Activated CD4-positive, alpha-beta T cell treated with anti-CD3 and anti-CD28 coated beads, Interleukin-2, amount 10 ng/mL, durations not matched to agents 7 days and 5 days (primary cell): Measurements from ENCODE around the gene REV3L. TPM values are rescaled to one million over a fixed set of nuclear protein-coding genes. Genes with fewer than 3 reads are reported as not detected.

Experiments used
- CTCF ChIA-PET: fragments of 350-600 bp; sonication (Branson Sonifier 250); formaldehyde crosslinking; loops from one replicate; lab custom pipeline; 2021; ENCODE audit warnings: antibody characterized with exemption; lab: Charles Lee
- POLR2A ChIA-PET: fragments of 350-600 bp; sonication (Branson Sonifier 250); formaldehyde crosslinking; loops from one replicate; lab custom pipeline; 2021; ENCODE audit warnings: antibody characterized with exemption; lab: Charles Lee
- DNase-seq: peaks from one replicate; pipeline ENCODE4 v3.0.0-alpha.2; 2020
- H3K27ac Mint-ChIP-seq: one replicate; pipeline ENCODE4 v1.8.0; 2021; ENCODE audit warnings: mild to moderate bottlenecking, moderate library complexity, mixed read lengths
- H3K27me3 Mint-ChIP-seq: one replicate; pipeline ENCODE4 v1.8.0; 2021; ENCODE audit warnings: mixed read lengths
- H3K36me3 Mint-ChIP-seq: one replicate; pipeline ENCODE4 v1.8.0; 2021; ENCODE audit warnings: low read depth, mixed read lengths
- H3K4me1 Mint-ChIP-seq: one replicate; pipeline ENCODE4 v1.8.0; 2021; ENCODE audit warnings: mixed read lengths
- H3K4me3 Mint-ChIP-seq: one replicate; pipeline ENCODE4 v1.8.0; 2021; ENCODE audit warnings: mild to moderate bottlenecking, moderate library complexity, mixed read lengths
- H3K9me3 Mint-ChIP-seq: one replicate; pipeline ENCODE4 v1.8.0; 2021; ENCODE audit warnings: mixed read lengths
- total RNA-seq, 2 experiments: library from RNA; stranded (reverse); gene quantifications; one replicate each; pipeline ENCODE4 v1.2.3, GENCODE V29; 2021

The REV3L gene
- total RNA-seq, 2 experiments from 2014 or later, result 26.1 to 38.9 TPM

GRCh38 chr6:111250791-111251354 is 232.1 kb downstream of the REV3L start:
- Mint-ChIP-seq H3K4me1 (no peaks in the 10 kb centered on the region), H3K27ac (no peak overlapping the region), H3K9me3 (no peaks in the 10 kb centered on the region), H3K4me3 (no peak overlapping the region), H3K36me3 (no peaks in the 10 kb centered on the region), H3K27me3 (peaks cover 4% of the 10 kb centered on the region)
- ChIA-PET CTCF (interaction anchor here (0.6 to 2.7 kb wide), 2 partner anchors 8 to 53 kb away, joined by 3 to 18 read pairs; a partner anchor contains a TSS), POLR2A (no interaction called here)
- no peak for DNase-seq

Other genes with a start within 250 kb of the REV3L start
- 10 to 100 TPM; 30.2 to 34.1 TPM for gene TRAF3IP2, start 122.7 kb upstream of the REV3L start, total RNA-seq